ENCODE results near the gene PDILT. TPM values are rescaled to one million over a fixed set of nuclear protein-coding genes. Genes with fewer than 3 reads are reported as not detected.
"Not testable (repeated sequence)": the region's sequence is repeated elsewhere in the genome, so short reads cannot be mapped to it uniquely, and the experiment has no call there.

PDILT gene
- not detected for total RNA-seq
- long read RNA-seq, donor 1, result 0 reads
- long read RNA-seq, donor 2, result 0 reads

- intact Hi-C loops (cut with DNase I), result no loop called here
- DNase-seq (ENCODE audit: low spot score), result no peak
These were observed at the start of gene PDILT for GRCh38 chr16:20404637-20405036. Gene PDILT, minus strand, starts transcription at chr16:20404737. Its CDS starts 5,437 bp downstream, at chr16:20399300.

- intact Hi-C loops (cut with DNase I); DNase-seq (ENCODE audit: low spot score): not testable (repeated sequence)
These were observed 49.1 kb upstream of the PDILT start for GRCh38 chr16:20453633-20454032.

- DNase-seq (ENCODE audit: low spot score); intact Hi-C loops (cut with DNase I): not testable (repeated sequence)
These were observed 46.8 kb upstream of the PDILT start, which contains the start of gene ACSM2A for GRCh38 chr16:20451364-20451763. Gene ACSM2A, plus strand, starts transcription at chr16:20451521. Its CDS starts 8,594 bp downstream, at chr16:20460115.

GRCh38 chr16:20446652-20447393 lies 42.3 kb upstream of the PDILT start:
- intact Hi-C loops (cut with DNase I); DNase-seq (ENCODE audit: low spot score): not testable (repeated sequence)

GRCh38 chr16:20441859-20442258 lies 37.3 kb upstream of the PDILT start:
- DNase-seq (ENCODE audit: low spot score); intact Hi-C loops (cut with DNase I): not testable (repeated sequence)

GRCh38 chr16:20441191-20441590 lies 36.7 kb upstream of the PDILT start:
- no peak for DNase-seq (ENCODE audit: low spot score)
- intact Hi-C loops (cut with DNase I), result no loop called here

GRCh38 chr16:20440731-20441130 lies 36.2 kb upstream of the PDILT start:
- intact Hi-C loops (cut with DNase I); DNase-seq (ENCODE audit: low spot score): not testable (repeated sequence)

GRCh38 chr16:20439820-20440231 lies 35.3 kb upstream of the PDILT start:
- intact Hi-C loops (cut with DNase I); DNase-seq (ENCODE audit: low spot score): not testable (repeated sequence)

GRCh38 chr16:20438950-20439349 lies 34.4 kb upstream of the PDILT start:
- intact Hi-C loops (cut with DNase I); DNase-seq (ENCODE audit: low spot score): not testable (repeated sequence)

GRCh38 chr16:20430948-20431347 lies 26.4 kb upstream of the PDILT start:
- intact Hi-C loops (cut with DNase I), result no loop called here
- no peak for DNase-seq (ENCODE audit: low spot score)

- DNase-seq (ENCODE audit: low spot score); intact Hi-C loops (cut with DNase I): not testable (repeated sequence)
These were observed 25.9 kb upstream of the PDILT start for GRCh38 chr16:20430480-20430879.

- intact Hi-C loops (cut with DNase I); DNase-seq (ENCODE audit: low spot score): not testable (repeated sequence)
These were observed 25.0 kb upstream of the PDILT start for GRCh38 chr16:20429499-20429898.

- intact Hi-C loops (cut with DNase I); DNase-seq (ENCODE audit: low spot score): not testable (repeated sequence)
These were observed 22.9 kb upstream of the PDILT start for GRCh38 chr16:20427401-20427797.

GRCh38 chr16:20424129-20424866 lies 19.8 kb upstream of the PDILT start:
- intact Hi-C loops (cut with DNase I), result no loop called here
- no peak for DNase-seq (ENCODE audit: low spot score)

- DNase-seq (ENCODE audit: low spot score), result not testable (repeated sequence)
These were observed 19.2 kb upstream of the PDILT start for GRCh38 chr16:20423772-20424128.

GRCh38 chr16:20421748-20422147 lies 17.2 kb upstream of the PDILT start:
- intact Hi-C loops (cut with DNase I); DNase-seq (ENCODE audit: low spot score): not testable (repeated sequence)

More at GRCh38 chr16:20423772-20424128, 19.2 kb upstream of the PDILT start:
- intact Hi-C loops (cut with DNase I), result not testable (repeated sequence)

GRCh38 chr16:20419093-20419492 lies 14.6 kb upstream of the PDILT start:
- DNase-seq (ENCODE audit: low spot score); intact Hi-C loops (cut with DNase I): not testable (repeated sequence)

GRCh38 chr16:20415541-20415940 lies 11.0 kb upstream of the PDILT start:
- intact Hi-C loops (cut with DNase I), result no loop called here
- no peak for DNase-seq (ENCODE audit: low spot score)

GRCh38 chr16:20411055-20411454 lies 6.5 kb upstream of the PDILT start:
- intact Hi-C loops (cut with DNase I), result no loop called here

GRCh38 chr16:20410121-20410723 lies 5.7 kb upstream of the PDILT start:
- no peak for DNase-seq (ENCODE audit: low spot score)
- intact Hi-C loops (cut with DNase I), result no loop called here

More at GRCh38 chr16:20411055-20411454, 6.5 kb upstream of the PDILT start:
- DNase-seq (ENCODE audit: low spot score), result no peak
